Stimulated activated CD4-positive, alpha-beta T cell treated with anti-CD3 and anti-CD28 coated beads, TNF-alpha, amount 100 ng/mL, for 48 hours (primary cell): Measurements from ENCODE around the gene PARVB.
"Not testable (repeated sequence)": the region's sequence is repeated elsewhere in the genome, so short reads cannot be mapped to it uniquely, and the experiment has no call there.

Experiments
- DNase-seq, 3 donors: peaks; one replicate each; pipeline ENCODE4 v3.0.0-alpha.2; 2020; ENCODE audit warnings: low read depth in 3 of 3

PARVB gene

DNA sequence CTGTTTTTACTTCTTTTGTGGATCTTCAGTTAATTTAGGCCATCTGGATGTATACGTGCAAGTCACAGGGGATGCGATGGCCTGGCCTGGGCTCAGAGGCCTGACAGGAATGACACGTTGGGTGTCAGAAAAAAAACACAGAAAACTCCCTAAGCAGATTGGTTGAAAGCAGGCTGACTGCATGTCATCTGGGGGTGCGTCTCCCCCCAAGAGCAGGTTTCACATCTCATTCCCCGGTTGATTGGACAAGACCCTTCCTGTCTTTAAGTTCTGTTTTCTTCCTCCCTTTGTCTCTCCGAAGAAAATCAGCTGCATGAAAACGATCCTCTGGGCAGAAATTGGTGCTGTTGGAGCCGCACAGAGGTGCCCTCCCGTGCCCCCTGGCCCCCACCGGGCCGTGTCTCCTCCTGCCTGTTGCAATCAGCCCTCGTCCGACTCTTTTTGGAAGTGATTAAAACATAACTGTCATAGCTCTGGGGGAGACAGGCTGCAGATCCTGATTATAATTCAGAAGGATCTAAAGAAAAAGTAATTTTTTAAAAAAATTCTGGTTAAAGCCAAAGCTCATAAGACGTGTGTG is 84.8 kb downstream of the PARVB start:
- no peak for DNase-seq

DNA sequence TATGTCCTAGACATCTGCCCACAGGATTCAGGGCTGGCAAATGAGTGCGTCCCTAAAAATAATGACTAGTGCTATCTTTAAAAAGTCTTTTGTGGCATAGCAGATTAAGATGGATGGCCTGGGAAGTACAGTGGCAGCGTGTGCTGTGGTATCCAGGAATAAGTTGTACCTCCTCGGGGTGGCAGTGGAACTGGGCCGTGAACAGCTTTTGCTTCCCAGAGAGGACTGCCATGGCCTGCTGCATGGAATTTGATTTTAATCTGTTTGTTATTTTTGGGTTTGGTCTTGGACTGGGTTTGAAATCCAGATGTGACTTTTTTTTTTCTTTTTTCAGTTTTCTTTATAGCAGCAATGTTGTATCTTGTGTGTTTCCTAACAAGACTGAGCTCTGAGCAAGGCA is 85.3 kb downstream of the PARVB start:
- DNase-seq: no peak

DNA sequence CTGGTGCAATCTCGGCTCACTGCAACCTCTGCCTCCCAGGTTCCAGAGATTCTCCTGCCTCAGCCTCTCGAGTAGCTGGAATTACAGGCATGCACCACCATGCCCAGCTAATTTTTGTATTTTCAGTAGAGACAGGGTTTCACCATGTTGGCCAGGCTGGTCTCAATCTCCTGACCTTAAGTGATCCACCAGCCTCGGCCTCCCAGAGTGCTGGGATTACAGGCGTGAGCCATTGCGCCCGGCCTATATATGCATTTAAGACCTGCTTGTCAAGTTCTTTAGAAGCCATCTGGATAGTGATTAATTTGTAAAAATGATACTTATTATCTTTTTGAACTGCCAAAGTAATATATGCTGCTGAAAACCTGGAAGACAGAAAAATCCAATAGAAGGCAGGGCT is 86.6 kb downstream of the PARVB start:
- DNase-seq: not testable (repeated sequence)

DNA sequence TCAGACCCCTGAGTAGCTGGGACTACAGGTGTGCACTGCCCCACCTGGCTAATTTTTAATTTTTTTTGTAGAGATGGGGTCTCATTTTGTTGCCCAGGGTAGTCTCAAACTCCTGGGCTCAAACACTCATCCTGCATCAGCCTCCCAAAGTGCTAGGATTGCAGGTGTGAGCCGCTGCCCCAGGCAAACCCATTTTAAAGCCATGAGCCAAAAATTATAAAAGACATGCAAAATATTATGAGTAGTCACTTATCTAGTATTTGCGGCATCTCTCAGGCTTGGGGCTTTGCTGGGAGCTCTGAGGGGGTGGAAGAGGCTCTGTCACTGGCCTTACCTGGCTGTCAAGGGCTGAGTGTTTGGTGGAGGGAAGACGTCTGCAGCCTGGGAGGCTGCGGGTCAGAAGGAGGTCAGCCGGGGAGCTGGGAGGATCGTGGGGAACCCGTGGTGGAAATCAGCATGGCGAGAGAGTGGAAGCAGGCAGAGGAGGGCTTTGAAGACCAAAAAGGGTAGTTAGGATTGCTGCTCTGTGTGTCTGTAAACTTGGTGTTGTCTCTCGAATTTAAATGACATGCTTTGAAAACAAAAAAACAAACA is 87.6 kb downstream of the PARVB start:
- no peak for DNase-seq

DNA sequence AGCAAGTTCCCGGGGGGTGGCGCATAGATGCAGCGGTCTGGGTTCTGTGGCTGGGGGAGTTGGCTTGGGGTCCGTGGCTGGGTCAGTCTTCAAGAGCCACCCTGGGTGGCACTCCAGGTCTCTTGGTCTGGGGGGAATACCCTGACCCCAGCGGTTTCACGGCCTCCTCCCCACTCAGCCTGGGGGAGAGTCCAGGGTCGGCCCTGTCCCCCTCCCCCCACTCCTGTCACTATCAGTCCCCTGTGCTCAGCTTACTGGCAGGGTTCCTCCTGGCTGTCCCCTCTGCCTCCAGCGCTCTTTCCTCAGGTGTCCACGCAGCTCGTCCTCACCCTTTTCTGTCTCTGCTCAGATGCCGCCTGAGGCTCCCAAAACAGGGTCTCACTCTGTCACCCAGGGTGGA is 88.1 kb downstream of the PARVB start:
- no peak for DNase-seq

DNA sequence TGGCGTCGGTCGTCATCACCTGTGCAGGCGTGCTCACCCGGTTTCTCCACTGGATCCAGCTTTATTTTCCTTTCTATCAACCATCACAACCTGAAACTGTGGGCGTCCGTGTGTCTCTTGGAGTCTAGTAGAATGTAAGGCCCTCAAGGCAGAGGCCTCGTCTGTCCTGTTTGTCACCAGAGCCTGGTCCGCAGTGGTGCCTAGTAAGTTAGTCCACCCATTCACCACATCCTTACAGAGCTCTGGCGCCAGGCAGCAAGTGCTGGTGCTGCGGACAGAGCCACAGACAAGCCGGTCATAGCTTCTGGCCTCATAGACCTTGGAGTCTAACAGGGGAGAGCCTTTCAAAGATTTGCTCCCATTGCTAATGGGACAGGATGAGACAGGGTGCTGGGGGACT is 92.2 kb downstream of the PARVB start:
- no peak for DNase-seq

DNA sequence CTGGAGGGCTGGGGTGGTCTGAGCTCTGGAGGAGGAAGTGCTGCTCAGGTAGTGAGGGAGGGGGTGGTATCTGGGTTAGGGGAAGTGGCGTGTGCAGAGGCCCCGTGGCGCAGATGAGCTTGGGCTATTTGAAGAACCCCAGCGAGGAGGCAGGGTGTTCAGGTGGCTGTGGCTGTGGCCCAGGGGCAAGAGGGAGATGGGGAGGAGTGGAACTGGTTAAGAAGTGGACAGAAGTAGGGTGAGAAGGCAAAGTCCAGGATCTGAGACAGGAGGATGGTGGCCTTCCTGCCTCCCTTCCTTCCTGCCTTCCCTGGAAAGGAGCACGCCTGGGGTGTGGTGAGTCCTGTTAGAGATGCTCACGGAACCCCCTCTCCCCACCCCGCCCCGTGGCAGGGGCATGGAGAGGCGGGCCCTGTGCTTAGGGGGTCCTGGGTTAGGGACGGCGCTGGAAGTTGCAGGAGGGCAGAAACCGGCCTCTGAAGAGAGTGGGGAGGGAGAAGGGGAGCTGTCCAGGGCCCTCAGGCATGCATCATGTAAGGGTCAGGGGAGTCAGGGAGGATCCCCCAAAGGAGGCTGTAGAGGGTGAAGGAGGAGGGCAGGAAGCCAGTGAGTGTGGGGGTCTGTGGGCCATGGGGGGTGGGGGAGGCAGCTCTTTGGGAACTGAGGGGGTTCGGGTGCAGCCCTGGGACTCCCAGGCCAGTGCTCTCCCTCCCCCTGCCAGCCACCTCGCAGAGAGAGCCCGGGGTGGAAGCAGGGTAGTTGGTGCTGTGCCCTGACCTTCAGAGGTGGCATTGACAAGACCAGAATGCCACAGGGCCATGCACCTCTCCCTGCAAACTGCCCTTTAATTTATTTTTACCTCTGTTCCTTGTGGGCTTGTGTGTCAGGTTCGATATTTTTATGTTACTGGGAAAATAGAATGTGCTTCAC is 92.9 kb downstream of the PARVB start:
- no peak for DNase-seq

DNA sequence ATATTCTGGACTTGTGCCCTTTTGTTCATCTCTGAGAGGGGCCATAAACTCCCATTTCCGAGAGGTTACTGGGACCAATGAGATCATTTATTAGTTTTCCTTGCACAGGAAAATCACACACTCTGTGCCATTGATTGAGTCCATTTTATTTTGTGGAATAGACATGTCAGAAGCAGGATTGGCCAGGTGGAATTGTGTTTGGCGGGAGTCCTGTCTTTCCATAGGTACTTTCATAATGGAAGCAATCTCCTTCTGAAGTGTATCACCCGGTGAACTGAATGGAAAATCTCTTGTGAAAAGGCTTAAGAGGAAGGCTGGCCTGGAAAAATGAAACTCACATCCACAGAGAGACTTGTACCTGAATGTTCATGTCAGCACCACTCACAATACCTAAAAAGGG is 93.6 kb downstream of the PARVB start:
- no peak for DNase-seq

DNA sequence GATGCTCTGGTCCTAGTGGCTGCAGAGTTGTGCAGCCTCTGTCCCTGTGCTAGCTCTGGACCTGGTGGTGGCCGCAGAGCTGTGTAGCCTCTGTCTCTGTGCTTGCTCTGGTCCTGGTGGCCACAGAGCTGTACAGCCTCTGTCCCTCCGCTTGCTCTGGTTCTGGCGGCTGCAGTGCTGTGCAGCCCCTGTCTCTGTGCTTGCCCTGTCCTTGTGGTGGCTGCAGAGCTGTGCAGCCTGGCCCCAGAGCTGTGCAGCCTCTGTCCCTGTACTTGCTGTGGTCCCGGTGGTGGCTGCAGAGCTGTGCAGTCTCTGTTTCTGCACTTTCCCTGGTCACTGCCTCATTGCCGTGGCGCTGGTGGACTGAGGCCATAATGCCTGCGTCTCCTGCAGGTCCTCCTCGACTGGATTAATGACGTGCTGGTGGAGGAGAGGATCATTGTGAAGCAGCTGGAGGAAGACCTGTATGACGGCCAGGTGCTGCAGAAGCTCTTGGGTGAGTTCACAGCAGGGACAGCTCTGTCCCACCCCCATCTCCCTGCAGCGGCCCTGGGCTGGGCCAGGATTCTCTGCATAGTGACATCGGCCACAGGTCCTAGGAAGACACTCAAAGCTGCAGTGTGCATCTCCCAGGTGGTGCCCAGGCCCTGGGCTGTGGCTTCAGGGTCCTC is 94.7 kb downstream of the PARVB start:
- DNase-seq: no peak

DNA sequence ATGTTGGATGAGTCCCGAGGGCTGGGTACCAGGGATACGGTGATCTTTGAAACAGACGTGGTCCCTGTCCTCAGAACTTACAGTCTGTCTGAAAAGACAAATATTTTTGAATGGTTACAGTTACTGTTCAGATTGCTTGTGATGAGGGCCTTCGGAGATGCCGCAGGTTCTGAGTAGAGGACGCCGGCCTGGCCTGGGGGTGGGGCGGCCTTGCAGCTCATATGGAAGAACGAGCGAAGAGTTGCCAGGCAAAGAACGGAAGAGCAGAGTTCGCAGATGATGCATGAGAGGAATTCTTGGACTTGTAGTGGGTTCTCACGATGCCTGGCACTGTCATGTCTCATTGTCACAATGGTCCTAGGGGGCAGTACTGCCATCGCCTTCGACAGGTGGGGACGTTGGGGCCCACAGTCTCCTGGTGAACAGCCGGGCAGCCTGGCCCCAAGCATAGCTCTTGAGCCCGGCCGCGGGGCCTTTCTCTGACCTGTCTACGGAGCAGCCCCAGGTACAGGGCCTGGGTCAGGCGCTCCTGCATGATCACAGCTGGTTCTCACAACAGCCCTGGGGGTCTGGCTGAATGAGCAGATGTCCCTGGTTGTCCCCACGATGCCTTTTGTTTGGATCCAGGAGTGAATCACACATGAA is 95.7 kb downstream of the PARVB start:
- no peak for DNase-seq

DNA sequence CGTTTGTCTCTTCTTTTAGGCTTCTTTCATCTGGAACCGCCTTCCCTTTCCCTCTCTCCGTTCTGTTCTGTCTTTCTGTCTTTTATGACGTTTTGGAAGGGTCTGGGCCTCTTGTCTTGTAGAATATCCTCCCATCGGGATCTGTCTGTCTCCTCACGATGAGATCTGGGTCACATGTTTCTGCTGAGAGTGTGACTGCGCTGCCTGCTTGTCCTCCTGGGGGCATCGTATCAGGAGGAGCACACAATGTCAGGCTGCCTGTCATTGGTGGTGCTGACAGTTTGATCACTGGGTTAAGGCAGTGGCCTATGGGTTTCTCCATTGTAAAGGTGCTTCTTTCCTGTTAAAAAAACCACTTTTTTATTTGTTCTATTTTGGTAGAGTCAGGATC is 96.2 kb downstream of the PARVB start:
- DNase-seq: no peak

DNA sequence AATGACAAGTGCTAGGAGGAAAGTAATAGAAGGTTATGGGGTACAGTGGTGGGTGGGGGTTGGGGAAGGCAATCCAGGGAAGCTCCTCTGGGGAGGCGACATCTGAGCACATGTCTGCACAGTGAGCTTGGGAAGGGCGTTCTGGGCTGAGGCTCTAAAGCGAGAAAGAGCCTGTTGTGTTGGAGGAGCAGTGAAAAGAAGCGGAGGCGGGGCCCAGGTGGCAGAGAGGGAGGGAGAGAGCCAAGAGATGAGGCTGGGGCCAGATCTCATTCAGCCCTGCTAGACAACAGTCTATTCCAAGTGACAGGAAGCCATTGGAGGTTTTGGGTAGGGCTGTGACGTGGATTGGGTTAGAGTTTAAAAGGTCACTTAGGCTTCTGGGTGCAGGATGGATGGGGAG is 101.3 kb downstream of the PARVB start:
- no peak for DNase-seq

DNA sequence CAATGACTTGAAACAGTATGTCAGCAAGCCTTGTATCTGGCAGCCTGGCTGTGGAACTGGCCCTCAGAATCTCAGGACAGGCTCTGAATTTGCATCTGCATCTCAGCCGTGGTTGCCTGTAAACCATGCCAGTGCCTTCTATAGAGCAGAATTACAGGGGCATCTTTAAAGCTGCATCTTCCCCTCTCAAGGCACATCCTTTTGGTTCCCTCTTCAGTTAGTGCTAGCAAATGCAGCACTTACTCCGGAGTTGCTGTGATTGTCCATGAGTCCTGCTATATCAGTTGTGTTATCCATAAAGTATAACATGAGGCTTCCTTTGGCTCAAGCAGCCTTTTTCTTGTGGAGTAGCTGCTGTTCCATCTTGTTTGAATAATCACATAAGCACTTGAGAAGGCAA is 102.7 kb downstream of the PARVB start:
- DNase-seq: no peak

DNA sequence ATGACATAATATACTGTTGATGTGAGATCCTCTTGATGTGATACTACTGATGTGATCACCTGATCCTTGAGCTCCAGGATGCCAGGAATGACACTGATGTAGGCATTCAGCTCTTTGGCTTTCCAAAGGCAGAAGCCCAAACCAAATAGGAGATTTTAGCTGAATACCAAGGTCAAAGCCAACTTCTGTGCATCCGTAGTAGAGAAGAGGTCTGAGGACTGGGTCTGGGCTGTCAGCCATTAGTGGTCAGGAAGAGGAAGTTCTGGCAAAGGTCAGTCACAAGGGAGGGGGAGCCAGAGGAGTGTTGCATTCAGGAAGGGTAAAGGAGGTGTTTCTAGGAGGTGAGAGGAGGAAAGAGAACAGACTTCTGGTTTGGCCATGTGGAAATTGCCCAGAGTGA is 103.3 kb downstream of the PARVB start:
- no peak for DNase-seq

DNA sequence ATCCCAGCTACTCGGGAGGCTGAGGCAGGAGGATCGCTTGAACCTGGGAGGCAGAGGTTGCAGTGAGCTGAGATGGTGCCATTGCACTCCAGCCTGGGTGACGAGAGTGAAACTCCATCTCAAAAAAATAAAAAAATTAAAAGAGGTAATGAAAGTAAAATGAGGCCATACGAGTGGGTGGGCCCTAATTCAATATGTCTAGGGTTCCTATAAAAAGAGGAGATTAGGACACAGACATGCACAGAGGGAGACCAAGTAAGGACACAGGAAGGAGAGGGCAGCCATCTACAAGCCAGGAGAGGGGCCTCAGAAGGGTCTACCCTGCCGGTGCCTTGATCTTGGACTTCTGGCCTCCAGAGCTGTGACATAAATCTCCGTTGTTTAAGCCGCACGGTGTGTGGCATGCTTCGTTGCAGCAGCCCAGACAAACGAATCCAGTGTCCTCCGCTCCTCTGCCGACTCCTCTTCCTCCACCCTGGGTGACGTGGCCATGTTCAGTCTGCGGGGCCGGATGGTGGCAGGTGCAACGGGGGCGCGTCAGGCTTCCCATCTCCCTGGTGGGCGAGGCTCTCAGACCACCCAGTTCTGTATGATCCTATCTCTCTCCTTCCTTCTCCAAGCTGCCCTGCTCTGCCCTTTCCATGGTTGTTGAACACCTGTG is 105.0 kb downstream of the PARVB start:
- DNase-seq: no peak

DNA sequence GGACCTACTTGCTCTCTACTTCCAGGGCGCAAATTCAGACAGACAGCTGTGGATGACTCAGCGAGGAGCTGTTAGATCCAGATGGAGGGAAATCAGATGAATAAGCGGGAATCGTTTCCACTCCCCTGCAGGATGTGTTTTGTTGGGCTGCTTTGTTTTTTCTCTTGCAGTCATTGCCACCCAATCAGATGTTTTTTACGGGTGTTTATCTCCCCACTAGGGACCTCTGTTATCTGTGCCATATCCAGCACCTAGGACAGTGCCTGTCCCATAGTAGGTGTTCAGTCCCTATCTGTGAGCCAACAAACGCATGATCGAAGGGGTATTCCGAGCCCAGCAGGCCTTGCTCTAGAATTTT is 105.5 kb downstream of the PARVB start:
- no peak for DNase-seq

DNA sequence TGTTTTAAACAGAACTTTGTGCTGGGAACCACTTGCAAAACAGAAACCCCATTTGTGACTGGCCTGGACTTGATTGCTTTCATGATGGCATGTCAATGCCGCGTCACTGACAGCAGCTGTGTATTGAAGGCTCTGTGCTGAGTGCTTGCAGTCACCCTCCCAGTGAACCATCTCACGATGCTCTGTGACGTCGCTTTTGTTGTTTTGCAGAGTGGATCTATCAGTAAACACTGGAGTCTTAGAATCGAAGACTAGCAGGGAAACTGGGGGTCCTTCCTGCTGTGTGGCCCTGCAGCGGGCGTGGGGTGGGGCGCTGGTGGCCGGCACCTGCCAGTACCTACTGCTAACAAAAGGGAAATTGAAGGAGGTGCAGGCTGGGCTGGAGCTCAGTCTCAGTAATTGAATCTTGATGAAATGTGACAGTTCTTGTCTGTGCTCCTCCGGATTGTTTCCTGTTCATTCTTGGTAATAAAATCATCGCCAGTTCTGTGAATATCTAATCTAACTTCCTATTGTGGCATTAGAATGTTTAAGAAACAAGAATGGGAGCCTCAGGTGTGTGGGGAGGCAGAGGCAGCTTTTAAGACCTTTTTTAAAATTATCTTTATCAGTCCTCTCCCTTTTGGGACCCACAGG is 106.1 kb downstream of the PARVB start:
- no peak for DNase-seq

DNA sequence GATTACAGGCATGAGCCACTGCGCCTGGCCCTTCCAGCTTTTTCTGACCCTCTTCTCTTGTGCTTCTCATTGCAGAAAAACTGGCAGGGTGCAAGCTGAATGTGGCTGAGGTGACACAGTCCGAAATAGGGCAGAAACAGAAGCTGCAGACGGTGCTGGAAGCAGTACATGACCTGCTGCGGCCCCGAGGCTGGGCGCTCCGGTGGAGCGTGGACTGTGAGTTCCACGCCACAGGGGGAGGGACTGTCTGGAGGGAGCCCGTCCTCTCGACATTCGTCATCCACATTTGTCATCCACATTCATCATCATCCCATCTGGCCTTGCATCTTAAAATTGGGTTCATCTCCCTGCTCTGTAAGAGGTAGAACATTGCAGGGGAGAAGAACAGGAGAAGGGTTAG is 107.3 kb downstream of the PARVB start:
- DNase-seq: no peak

DNA sequence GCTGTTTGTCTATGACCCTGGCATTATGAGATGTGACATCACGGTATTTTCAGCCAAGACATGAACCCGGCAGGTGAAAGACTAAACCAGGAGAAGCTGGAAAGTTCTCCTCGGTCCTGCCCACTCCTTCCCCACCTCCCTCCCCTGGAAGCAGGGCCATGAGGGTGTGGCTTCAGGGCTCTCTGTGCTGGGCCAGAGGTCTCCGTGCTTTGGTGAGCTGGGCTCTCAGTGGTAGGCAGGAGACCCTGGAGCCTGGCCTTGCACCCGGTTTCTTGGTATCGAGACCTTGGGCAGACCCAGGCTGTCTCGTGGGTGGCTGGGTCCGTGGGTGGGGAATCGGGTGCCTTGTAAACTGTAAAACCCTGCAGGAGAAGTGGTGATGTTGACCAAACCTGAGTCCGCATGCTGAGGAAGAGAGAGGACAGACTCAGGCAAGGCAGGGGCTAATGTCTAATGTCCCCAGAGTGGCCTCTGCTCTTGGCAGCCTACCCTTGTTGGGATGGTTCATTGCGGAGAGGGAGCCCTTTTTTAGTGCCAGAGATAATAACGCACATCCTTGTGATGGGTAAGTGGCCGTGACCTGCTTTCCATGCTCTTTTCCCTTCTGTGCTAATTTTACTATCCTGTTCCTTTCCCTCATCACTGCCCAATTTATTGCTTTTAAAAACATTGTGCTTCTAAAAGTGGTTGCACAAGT is 108.0 kb downstream of the PARVB start:
- no peak for DNase-seq

DNA sequence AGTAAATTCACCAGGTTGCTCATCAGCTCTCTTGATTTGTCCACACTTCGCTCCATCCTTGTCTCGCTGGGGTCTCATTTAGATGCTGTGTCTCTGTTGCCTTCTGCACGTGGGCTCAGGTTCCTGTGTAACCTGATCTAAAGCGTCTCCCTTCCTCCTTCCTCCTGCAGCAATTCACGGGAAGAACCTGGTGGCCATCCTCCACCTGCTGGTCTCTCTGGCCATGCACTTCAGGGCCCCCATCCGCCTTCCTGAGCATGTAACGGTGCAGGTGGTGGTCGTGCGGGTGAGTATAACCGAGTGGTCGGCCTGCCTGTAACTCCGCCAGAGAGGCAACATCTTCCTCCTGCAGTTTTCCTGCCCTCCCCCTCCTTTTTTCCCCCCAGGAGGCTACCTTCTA is 108.6 kb downstream of the PARVB start:
- no peak for DNase-seq

DNA sequence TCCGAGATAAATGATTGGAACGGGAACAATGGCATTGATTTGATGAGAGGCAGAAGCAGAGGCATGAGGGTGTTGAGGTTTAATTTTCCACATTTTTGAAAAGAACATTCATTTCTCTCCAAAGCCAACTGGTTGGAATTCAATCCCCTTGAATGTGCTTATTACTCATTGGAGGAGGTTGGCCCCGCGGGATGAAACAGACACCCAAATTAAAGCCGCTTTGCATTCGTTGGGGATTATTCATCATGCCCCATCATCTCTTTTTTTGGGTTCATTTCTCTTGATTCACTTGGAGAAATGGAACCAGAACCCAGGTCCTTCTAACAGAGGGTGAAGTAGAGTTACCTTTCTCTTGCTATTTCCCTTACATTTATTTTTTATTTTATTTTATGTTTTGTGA is 109.1 kb downstream of the PARVB start:
- no peak for DNase-seq
